Measurements from ENCODE around the gene PIGO.
A peak's percentile ranks its signal among the peaks of the same experiment; 100 is the strongest.

PIGO gene

GRCh38 chr9:35072461-35073278, 23.7 kb downstream of the PIGO start, which contains the start of gene VCP:
Gene VCP, minus strand, starts transcription at chr9:35072625. Its CDS starts 272 bp downstream, at chr9:35072353.
- peak; percentile 90 to 93 for DNase-seq (ENCODE audit: low read depth in 1 of 2, low spot score in 1 of 2)

GRCh38 chr9:35071814-35072460, 24.5 kb downstream of the PIGO start:
- peak; percentile 48 to 59 for DNase-seq (ENCODE audit: low read depth in 1 of 2, low spot score in 1 of 2)

- no peak for DNase-seq (ENCODE audit: low read depth in 1 of 2, low spot score in 1 of 2)
Observed at GRCh38 chr9:35070823-35071813, 25.3 kb downstream of the PIGO start.

- DNase-seq (ENCODE audit: low read depth in 1 of 2, low spot score in 1 of 2) = no peak
Observed at GRCh38 chr9:35069020-35069419, 27.4 kb downstream of the PIGO start.

GRCh38 chr9:35067056-35067455, 29.3 kb downstream of the PIGO start:
- DNase-seq (ENCODE audit: low read depth in 1 of 2, low spot score in 1 of 2) = no peak

GRCh38 chr9:35060548-35061207, 35.7 kb downstream of the PIGO start:
- DNase-seq (ENCODE audit: low read depth in 1 of 2, low spot score in 1 of 2) = no peak

GRCh38 chr9:35059438-35059837, 37.0 kb downstream of the PIGO start:
- no peak for DNase-seq (ENCODE audit: low read depth in 1 of 2, low spot score in 1 of 2)

GRCh38 chr9:35057271-35057620, 39.1 kb downstream of the PIGO start:
- DNase-seq (ENCODE audit: low read depth in 1 of 2, low spot score in 1 of 2) = no peak

GRCh38 chr9:35056571-35057270, 39.7 kb downstream of the PIGO start:
- no peak for DNase-seq (ENCODE audit: low read depth in 1 of 2, low spot score in 1 of 2)

- no peak for DNase-seq (ENCODE audit: low read depth in 1 of 2, low spot score in 1 of 2)
Observed at GRCh38 chr9:35054871-35055644, 41.3 kb downstream of the PIGO start.

DNA sequence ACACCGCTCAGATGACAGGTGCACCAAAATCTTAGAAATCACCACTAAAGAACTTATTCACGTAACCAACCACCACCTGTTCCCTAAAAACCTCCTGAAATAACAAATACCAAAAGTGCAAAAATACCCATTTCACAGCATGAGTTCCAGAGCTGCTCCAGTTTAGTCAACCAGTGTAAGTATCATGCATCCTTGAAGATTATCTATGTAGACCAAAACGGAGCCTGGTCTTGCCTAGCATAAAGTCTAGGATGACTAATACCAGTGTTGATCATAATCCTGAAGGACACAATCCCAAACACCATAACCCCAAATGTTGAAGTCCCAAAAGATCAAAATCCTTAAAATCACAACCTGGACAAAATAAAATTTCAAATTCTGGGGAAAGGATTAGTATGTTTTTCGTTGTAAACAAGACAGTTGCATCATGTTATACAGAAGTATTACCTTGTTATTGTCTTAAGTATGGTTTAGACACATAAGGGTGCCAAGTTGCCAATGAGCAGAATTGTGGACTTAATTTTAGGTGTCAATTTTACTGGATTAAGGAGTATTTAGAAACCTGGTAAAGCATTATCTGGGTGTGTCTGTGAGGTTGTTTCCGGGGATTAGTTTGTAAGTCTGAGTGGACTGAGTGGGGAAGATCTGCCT, 42.1 kb downstream of the PIGO start:
- no peak for DNase-seq (ENCODE audit: low read depth in 1 of 2, low spot score in 1 of 2)

DNA sequence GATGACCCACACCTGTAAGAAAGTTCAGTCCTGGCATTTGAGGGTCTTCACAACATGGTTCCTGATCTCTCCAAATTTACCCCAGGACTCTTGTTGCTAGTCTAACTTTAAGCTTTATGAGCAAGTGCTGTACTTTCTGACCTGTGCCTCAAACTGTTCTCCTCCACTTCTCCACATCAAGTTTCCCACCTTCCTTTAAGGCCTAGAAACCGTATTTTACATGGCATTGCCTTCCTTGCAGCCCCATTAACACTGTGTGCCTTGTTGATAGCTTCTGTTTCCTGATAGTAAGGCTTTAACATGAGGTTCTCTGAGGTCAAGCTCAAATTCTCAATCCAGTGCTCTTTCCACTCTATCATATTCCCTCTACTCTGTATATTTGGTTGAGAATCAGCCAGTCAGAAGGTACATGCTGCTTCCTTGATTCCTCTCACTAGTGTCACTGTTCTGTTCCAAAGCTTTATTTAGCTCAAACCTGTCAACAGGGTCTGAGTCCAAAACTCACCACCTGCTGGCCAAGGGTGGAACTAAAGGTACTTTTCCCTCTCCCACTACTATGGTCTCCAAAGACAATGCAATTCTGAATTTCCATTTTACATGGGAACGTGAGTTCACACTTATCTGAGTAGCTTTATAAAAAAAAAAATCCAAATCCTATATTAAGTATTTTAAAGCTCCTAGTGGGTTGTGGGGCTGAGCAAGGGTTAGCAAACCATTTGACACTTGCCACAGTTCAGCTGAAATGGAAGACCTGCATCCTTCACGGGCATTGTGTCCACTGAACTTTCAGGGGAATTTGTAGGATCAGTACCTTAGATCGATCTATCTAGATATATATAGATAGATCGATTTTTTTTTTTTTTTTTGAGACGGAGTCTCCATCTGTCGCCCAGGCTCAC, 45.1 kb downstream of the PIGO start:
- peak in 1 of 2 donors; percentile 15 for DNase-seq (ENCODE audit: low read depth in 1 of 2, low spot score in 1 of 2)

DNA sequence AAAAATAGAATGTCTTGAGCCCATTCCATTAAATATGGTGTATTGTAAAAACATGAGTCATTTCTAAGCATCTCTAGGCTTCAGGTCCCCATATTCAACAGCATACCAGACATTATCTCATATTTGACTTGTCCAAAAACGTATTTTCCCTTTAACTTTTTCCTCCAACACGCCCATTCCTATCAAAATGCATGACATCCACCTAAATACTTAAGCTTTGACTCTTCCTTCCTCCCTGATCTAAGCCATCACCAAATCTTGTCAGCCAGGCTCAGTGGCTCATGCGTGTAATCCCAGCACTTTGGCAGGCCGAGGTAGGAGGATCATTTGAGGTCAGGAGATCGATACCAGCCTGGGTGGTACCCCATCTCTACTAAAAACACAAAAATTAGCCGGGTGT, 47.9 kb downstream of the PIGO start:
- no peak for DNase-seq (ENCODE audit: low read depth in 1 of 2, low spot score in 1 of 2)

GRCh38 chr9:35044071-35044470, 52.3 kb downstream of the PIGO start:
- DNase-seq (ENCODE audit: low read depth in 1 of 2, low spot score in 1 of 2) = no peak

DNA sequence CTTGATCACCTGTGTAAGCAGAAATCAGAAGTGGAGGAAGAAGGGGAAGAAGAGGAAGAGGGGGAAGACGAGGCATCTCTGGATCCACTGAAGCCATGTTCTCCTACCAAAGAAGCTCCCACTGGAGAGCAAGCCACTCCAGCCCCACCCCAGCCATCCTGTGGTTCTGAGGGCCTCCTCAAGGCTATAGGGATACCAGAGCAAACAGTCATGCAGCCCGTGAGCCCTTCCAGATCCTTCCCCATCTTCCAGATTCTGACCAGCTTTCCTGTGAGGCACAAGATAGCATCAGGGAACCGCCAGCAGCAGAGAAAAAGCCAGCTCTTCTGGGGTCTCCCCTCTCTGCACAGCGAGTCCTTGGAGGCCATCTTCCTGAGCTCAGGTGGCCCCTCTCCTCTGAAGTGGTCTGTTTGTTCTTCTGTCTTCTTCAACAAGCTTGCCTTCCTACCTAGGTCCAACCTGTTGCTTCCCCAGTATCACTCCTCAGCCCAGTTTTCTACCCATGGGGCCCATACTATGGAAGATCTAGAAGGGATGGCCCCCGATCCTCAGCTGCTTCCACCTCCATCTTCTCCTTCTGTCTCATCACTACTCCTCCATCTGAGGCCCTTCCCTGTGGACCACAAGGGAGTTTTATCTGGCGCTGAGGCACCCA, 53.4 kb downstream of the PIGO start:
- no peak for DNase-seq (ENCODE audit: low read depth in 1 of 2, low spot score in 1 of 2)

- no peak for DNase-seq (ENCODE audit: low read depth in 1 of 2, low spot score in 1 of 2)
Observed at GRCh38 chr9:35042081-35042604, 54.2 kb downstream of the PIGO start.

Measured in stimulated activated CD4-positive, alpha-beta T cell treated with anti-CD3 and anti-CD28 coated beads, Interleukin-15, amount 100 ng/mL, for 1 hour (primary cell).